ENCODE results near the gene NSDHL. TPM values are rescaled to one million over a fixed set of nuclear protein-coding genes. Genes with fewer than 3 reads are reported as not detected.

The NSDHL gene
- polyA plus RNA-seq, 3 donors from 2014 or later, result 16.5 to 44.8 (median 20.2) TPM

GRCh38 chrX:152861826-152862225, 31.0 kb downstream of the NSDHL start:
- no peak for DNase-seq
- Mint-ChIP-seq H3K4me1 (no peaks in the 10 kb centered on the region), H3K27ac (no peak overlapping the region), H3K27me3 (ENCODE audit: low read depth in 3 of 3) (no peaks in the 10 kb centered on the region), H3K4me3 (no peak overlapping the region), H3K36me3 (peaks cover 4 to 14% (median 4%) of the 10 kb centered on the region in 3 donors), H3K9me3 (no peaks in the 10 kb centered on the region)

GRCh38 chrX:152865232-152865920, 34.5 kb downstream of the NSDHL start:
- Mint-ChIP-seq H3K4me3 (no peak overlapping the region), H3K36me3 (peaks cover 0 to 12% (median 4%) of the 10 kb centered on the region in 3 donors), H3K4me1 (no peaks in the 10 kb centered on the region), H3K9me3 (no peaks in the 10 kb centered on the region), H3K27me3 (ENCODE audit: low read depth in 3 of 3) (no peaks in the 10 kb centered on the region), H3K27ac (no peak overlapping the region)
- no peak for DNase-seq

- Mint-ChIP-seq H3K36me3 (peaks cover 0 to 12% (median 4%) of the 10 kb centered on the region in 3 donors), H3K27me3 (ENCODE audit: low read depth in 3 of 3) (peaks cover 0 to 3% (median 0%) of the 10 kb centered on the region in 3 donors), H3K9me3 (no peaks in the 10 kb centered on the region), H3K4me1 (peaks cover 0 to 4% of the 10 kb centered on the region in 2 donors), H3K4me3 (no peak overlapping the region), H3K27ac (no peak overlapping the region)
- no peak for DNase-seq
These were observed 35.5 kb downstream of the NSDHL start for GRCh38 chrX:152866386-152866785.

- DNase-seq, result no peak
- H3K4me1 Mint-ChIP-seq, result peaks cover 24 to 26% of the 10 kb centered on the region in 2 donors
- peak overlapping the region in 2 of 6 donors; percentile 24 to 71 for H3K27ac Mint-ChIP-seq
- peaks cover 0 to 5% (median 4%) of the 10 kb centered on the region in 3 donors for H3K36me3 Mint-ChIP-seq
- peaks cover 0 to 3% (median 0%) of the 10 kb centered on the region in 3 donors for H3K27me3 Mint-ChIP-seq (ENCODE audit: low read depth in 3 of 3)
- peaks cover 0 to 2% (median 0%) of the 10 kb centered on the region in 6 donors for H3K9me3 Mint-ChIP-seq
- no peak overlapping the region for H3K4me3 Mint-ChIP-seq
These were observed 39.1 kb downstream of the NSDHL start for GRCh38 chrX:152869972-152870371.

- H3K4me3 Mint-ChIP-seq, result no peak overlapping the region
- H3K27me3 Mint-ChIP-seq (ENCODE audit: low read depth in 3 of 3), result peaks cover 0 to 3% (median 0%) of the 10 kb centered on the region in 3 donors
- H3K36me3 Mint-ChIP-seq, result peaks cover 0 to 5% (median 0%) of the 10 kb centered on the region in 3 donors
- peaks cover 24 to 26% of the 10 kb centered on the region in 2 donors for H3K4me1 Mint-ChIP-seq
- peak overlapping the region in 1 of 6 donors; percentile 43 for H3K27ac Mint-ChIP-seq
- H3K9me3 Mint-ChIP-seq, result peaks cover 0 to 2% (median 0%) of the 10 kb centered on the region in 6 donors
- DNase-seq, result no peak
These were observed 40.4 kb downstream of the NSDHL start for GRCh38 chrX:152871260-152871659.

GRCh38 chrX:152872522-152872921, 41.7 kb downstream of the NSDHL start:
- Mint-ChIP-seq H3K9me3 (peaks cover 0 to 2% (median 0%) of the 10 kb centered on the region in 6 donors), H3K27ac (peak overlapping the region in 1 of 6 donors; percentile 73), H3K4me1 (peaks cover 24 to 26% of the 10 kb centered on the region in 2 donors), H3K36me3 (peaks cover 0 to 5% (median 0%) of the 10 kb centered on the region in 3 donors), H3K4me3 (peak overlapping the region in 1 of 5 donors; percentile 63), H3K27me3 (ENCODE audit: low read depth in 3 of 3) (peaks cover 0 to 4% (median 3%) of the 10 kb centered on the region in 3 donors)
- no peak for DNase-seq

- Mint-ChIP-seq H3K27ac (peak overlapping the region in 2 of 6 donors; percentile 42 to 54), H3K4me3 (peak overlapping the region in 3 of 5 donors; percentile 12 to 60 (median 40)), H3K27me3 (ENCODE audit: low read depth in 3 of 3) (peaks cover 0 to 4% (median 3%) of the 10 kb centered on the region in 3 donors), H3K9me3 (peaks cover 0 to 2% (median 0%) of the 10 kb centered on the region in 6 donors), H3K36me3 (peaks cover 0 to 5% (median 0%) of the 10 kb centered on the region in 3 donors), H3K4me1 (peaks cover 24 to 26% of the 10 kb centered on the region in 2 donors)
- no peak for DNase-seq
These were observed 42.5 kb downstream of the NSDHL start for GRCh38 chrX:152873361-152873760.

- Mint-ChIP-seq H3K4me1 (peaks cover 15 to 17% of the 10 kb centered on the region in 2 donors), H3K27me3 (ENCODE audit: low read depth in 3 of 3) (peaks cover 0 to 14% (median 0%) of the 10 kb centered on the region in 3 donors), H3K9me3 (peaks cover 0 to 2% (median 0%) of the 10 kb centered on the region in 6 donors), H3K27ac (no peak overlapping the region), H3K36me3 (no peaks in the 10 kb centered on the region), H3K4me3 (no peak overlapping the region)
- DNase-seq, result no peak
These were observed 46.3 kb downstream of the NSDHL start for GRCh38 chrX:152876931-152877840.

- no peaks in the 10 kb centered on the region for H3K36me3 Mint-ChIP-seq
- H3K9me3 Mint-ChIP-seq, result peaks cover 0 to 2% (median 0%) of the 10 kb centered on the region in 6 donors
- no peak overlapping the region for H3K4me3 Mint-ChIP-seq
- H3K4me1 Mint-ChIP-seq, result no peaks in the 10 kb centered on the region
- no peak for DNase-seq
- H3K27me3 Mint-ChIP-seq (ENCODE audit: low read depth in 3 of 3), result peaks cover 0 to 15% (median 0%) of the 10 kb centered on the region in 3 donors
- no peak overlapping the region for H3K27ac Mint-ChIP-seq
These were observed 48.3 kb downstream of the NSDHL start for GRCh38 chrX:152878976-152879755.

GRCh38 chrX:152881289-152881688, 50.4 kb downstream of the NSDHL start:
- H3K4me3 Mint-ChIP-seq, result no peak overlapping the region
- H3K27me3 Mint-ChIP-seq (ENCODE audit: low read depth in 3 of 3), result peaks cover 1 to 17% (median 3%) of the 10 kb centered on the region in 3 donors
- H3K4me1 Mint-ChIP-seq, result no peaks in the 10 kb centered on the region
- no peak for DNase-seq
- no peaks in the 10 kb centered on the region for H3K36me3 Mint-ChIP-seq
- H3K27ac Mint-ChIP-seq, result no peak overlapping the region
- no peaks in the 10 kb centered on the region for H3K9me3 Mint-ChIP-seq

- Mint-ChIP-seq H3K4me1 (no peaks in the 10 kb centered on the region), H3K9me3 (no peaks in the 10 kb centered on the region), H3K4me3 (no peak overlapping the region), H3K27me3 (ENCODE audit: low read depth in 3 of 3) (peaks cover 1 to 7% (median 3%) of the 10 kb centered on the region in 3 donors), H3K27ac (no peak overlapping the region), H3K36me3 (no peaks in the 10 kb centered on the region)
- DNase-seq, result no peak
These were observed 53.3 kb downstream of the NSDHL start for GRCh38 chrX:152884171-152884570.

- no peak for DNase-seq
- Mint-ChIP-seq H3K4me1 (no peaks in the 10 kb centered on the region), H3K4me3 (no peak overlapping the region), H3K9me3 (no peaks in the 10 kb centered on the region), H3K36me3 (no peaks in the 10 kb centered on the region), H3K27ac (no peak overlapping the region), H3K27me3 (ENCODE audit: low read depth in 3 of 3) (peaks cover 1 to 12% (median 3%) of the 10 kb centered on the region in 3 donors)
These were observed 55.9 kb downstream of the NSDHL start for GRCh38 chrX:152886716-152887115.

GRCh38 chrX:152892499-152892898, 61.6 kb downstream of the NSDHL start:
- Mint-ChIP-seq H3K27ac (no peak overlapping the region), H3K9me3 (no peaks in the 10 kb centered on the region), H3K4me3 (no peak overlapping the region), H3K4me1 (no peaks in the 10 kb centered on the region), H3K27me3 (ENCODE audit: low read depth in 3 of 3) (peaks cover 3 to 22% (median 8%) of the 10 kb centered on the region in 3 donors), H3K36me3 (no peaks in the 10 kb centered on the region)
- DNase-seq, result no peak
